Endodermal cell (in vitro differentiated cells): Measurements from ENCODE around the gene CWC25. TPM values are rescaled to one million over a fixed set of nuclear protein-coding genes. Genes with fewer than 3 reads are reported as not detected.

Source experiments
- DNase-seq: peaks from one replicate; pipeline ENCODE4 v3.0.0-alpha.2; 2017
- H3K27ac ChIP-seq: 2 replicates; pipeline ENCODE4 v1.5.1; 2013; ENCODE audit warnings: mild to moderate bottlenecking, low read depth, low read length, moderate library complexity
- H3K27me3 ChIP-seq: 2 replicates; pipeline ENCODE4 v1.6.1; 2013; ENCODE audit warnings: mild to moderate bottlenecking, low read length, moderate library complexity; ENCODE audit not compliant: insufficient read depth, control insufficient read depth, poor library complexity, severe bottlenecking
- H3K36me3 ChIP-seq: 2 replicates; pipeline ENCODE4 v1.7.0; 2013; ENCODE audit warnings: mild to moderate bottlenecking, low read length, moderate library complexity; ENCODE audit not compliant: control insufficient read depth, insufficient read depth
- H3K4me1 ChIP-seq: one replicate; pipeline ENCODE4 v1.7.0; 2013; ENCODE audit warnings: low read length; ENCODE audit not compliant: control insufficient read depth, insufficient read depth
- H3K4me3 ChIP-seq: 2 replicates; pipeline ENCODE4 v1.5.1; 2013; ENCODE audit warnings: mild to moderate bottlenecking, low read length, moderate library complexity
- H3K9ac ChIP-seq: 2 replicates; pipeline ENCODE4 v1.6.1; 2013; ENCODE audit warnings: mild to moderate bottlenecking, low read length, moderate library complexity; ENCODE audit not compliant: poor library complexity, severe bottlenecking; ENCODE audit errors: extremely low read depth
- H3K9me3 ChIP-seq: 2 replicates; pipeline ENCODE4 v1.6.1; 2013; ENCODE audit warnings: mild to moderate bottlenecking, low read length, moderate library complexity; ENCODE audit not compliant: control insufficient read depth
- H3K27ac Mint-ChIP-seq: 2 replicates; pipeline ENCODE4 v1.8.0; 2020; ENCODE audit warnings: mixed read lengths
- H3K27me3 Mint-ChIP-seq: 2 replicates; pipeline ENCODE4 v1.8.0; 2021; ENCODE audit warnings: mild to moderate bottlenecking, mixed read lengths; ENCODE audit not compliant: insufficient read depth
- H3K36me3 Mint-ChIP-seq: 2 replicates; pipeline ENCODE4 v1.8.0; 2020; ENCODE audit warnings: low read depth, mixed read lengths
- H3K4me1 Mint-ChIP-seq: 2 replicates; pipeline ENCODE4 v1.8.0; 2020; ENCODE audit warnings: mixed read lengths
- H3K4me3 Mint-ChIP-seq: 2 replicates; pipeline ENCODE4 v1.8.0; 2020; ENCODE audit warnings: mild to moderate bottlenecking, moderate library complexity, mixed read lengths
- H3K9me3 Mint-ChIP-seq: 2 replicates; pipeline ENCODE4 v1.8.0; 2020; ENCODE audit warnings: mild to moderate bottlenecking, mixed read lengths
- WGBS, 2 experiments: methylation state at CpG; one replicate each; pipeline versions ENCODE4 v1.1.5 to v1.1.7; 2013; ENCODE audit warnings: missing lambda C conversion rate in 2 of 2, mixed read lengths in 1 of 2; ENCODE audit not compliant: insufficient coverage in 1 of 2, insufficient read length in 1 of 2; 5-methylcytosine and 5-hydroxymethylcytosine counted together
- total RNA-seq, 2 donors: library from RNA; stranded (reverse); fragmentation: NEBNext Ultra II Directional in 1 of 2; extraction: Animal tissue kit (Norgen Biotek cat#: 25700) in 1 of 2; gene quantifications; 2 replicates in 1 of 2; 3 replicates in 1 of 2; pipeline ENCODE4 v1.2.1, GENCODE V29; 2021
- TF ChIP-seq, protein P1 (sequence below): fragments of 200-600 bp; sonication (generic); conservative IDR thresholded peaks from 2 replicates; pipeline ENCODE4 v1.5.0; 2021; ENCODE audit warnings: antibody characterized with exemption, mild to moderate bottlenecking

CWC25 gene
- total RNA-seq, 2 donors from 2014 or later = 14.6 to 15.0 TPM

DNA sequence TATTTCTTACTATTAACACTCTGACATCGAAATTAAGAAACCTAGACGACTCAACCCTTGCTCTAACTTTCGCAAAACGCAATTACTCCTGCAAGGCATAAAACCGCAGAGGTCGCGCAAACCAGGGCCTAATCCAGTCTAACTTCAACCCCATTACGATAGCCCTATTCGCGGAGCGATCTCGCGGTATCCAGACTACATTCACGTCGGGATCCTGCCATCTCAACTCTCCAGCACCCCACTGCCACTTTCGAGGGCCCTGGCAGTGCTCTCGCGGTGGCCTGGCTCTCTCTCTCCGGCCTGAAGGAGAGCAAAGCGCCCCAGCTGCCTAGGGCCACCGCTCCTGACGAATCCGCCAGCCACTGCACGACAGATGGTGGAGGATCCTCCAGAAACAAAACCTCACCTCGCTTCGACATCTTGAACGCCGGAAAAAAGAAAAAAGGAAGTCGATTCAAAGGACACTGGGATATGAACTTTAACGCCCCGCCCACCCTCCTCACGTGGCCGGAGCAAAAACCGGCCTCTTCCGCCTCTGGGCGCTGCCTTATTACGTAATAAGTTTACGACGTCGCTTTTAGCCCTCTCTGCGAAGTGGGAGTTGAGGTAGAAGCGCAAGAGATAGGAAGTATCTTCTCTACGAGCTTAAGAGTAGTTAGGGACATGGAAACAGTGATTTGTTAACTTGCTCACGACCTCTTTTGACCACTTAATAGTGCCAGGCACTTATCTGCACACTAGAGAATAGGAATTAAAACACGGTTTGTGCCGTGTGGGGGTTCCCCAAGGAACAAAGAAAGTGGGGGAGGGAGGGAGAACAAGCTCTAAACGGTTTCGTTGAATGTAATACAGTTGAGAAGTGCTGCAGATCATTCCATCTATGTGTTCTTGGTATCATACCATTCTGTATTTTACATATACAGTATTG is 28.4 kb upstream of the CWC25 start, which contains the start of gene RPL23:
Gene RPL23 (minus strand): TSS at position 430 of the 928 bp plus-strand sequence. CDS start 11 bp downstream, at position 419.
- DNase-seq = peak; percentile 98
- Histone ChIP-seq H3K9ac (peak within 1 kb of the TSS; percentile 95), H3K27ac (peak within 1 kb of the TSS; percentile 94), H3K27me3 (no peaks in the 10 kb centered on the region), H3K4me1 (no peaks in the 10 kb centered on the region), H3K9me3 (no peaks in the 10 kb centered on the region), H3K4me3 (peak within 1 kb of the TSS; percentile 97), H3K36me3 (peaks cover 44% of the 10 kb centered on the region)
- Mint-ChIP-seq H3K4me3 (peak within 1 kb of the TSS; percentile 99), H3K9me3 (no peaks in the 10 kb centered on the region), H3K4me1 (peaks cover 27% of the 10 kb centered on the region), H3K27me3 (no peaks in the 10 kb centered on the region), H3K36me3 (peaks cover 48% of the 10 kb centered on the region), H3K27ac (peak within 1 kb of the TSS; percentile 99)
- TF ChIP-seq, protein P1, sequence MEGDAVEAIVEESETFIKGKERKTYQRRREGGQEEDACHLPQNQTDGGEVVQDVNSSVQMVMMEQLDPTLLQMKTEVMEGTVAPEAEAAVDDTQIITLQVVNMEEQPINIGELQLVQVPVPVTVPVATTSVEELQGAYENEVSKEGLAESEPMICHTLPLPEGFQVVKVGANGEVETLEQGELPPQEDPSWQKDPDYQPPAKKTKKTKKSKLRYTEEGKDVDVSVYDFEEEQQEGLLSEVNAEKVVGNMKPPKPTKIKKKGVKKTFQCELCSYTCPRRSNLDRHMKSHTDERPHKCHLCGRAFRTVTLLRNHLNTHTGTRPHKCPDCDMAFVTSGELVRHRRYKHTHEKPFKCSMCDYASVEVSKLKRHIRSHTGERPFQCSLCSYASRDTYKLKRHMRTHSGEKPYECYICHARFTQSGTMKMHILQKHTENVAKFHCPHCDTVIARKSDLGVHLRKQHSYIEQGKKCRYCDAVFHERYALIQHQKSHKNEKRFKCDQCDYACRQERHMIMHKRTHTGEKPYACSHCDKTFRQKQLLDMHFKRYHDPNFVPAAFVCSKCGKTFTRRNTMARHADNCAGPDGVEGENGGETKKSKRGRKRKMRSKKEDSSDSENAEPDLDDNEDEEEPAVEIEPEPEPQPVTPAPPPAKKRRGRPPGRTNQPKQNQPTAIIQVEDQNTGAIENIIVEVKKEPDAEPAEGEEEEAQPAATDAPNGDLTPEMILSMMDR = no peak
- 0% methylated on average over 38 to 48 of the region's 48 CpGs for WGBS, 2 experiments

DNA sequence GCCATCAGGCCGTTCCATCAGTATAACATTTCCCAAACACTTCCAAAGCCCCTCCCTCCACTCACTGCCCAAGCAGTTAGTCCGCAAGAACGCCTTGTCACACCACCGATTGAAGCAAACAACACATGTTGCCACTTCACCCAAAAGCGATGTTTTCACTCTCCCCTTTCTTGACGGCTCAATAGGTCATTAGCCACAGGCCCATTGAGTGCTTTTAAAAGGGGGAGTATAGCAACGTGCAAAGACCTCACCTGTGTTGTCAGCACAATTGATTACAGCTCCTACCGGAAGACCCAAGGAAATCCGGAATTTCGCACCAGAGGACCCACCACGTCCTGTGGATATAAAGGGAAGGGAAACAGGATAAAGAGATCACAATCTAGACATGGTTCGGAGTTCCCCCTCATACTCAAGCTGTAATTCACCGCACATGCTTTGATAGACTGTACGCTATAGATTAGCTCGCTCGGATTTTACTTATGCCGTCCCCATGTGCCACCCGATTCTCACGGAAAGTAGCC is 27.7 kb upstream of the CWC25 start:
- Mint-ChIP-seq H3K27ac (peak overlapping the region; percentile 99), H3K9me3 (no peaks in the 10 kb centered on the region), H3K4me1 (peaks cover 27% of the 10 kb centered on the region), H3K4me3 (peak overlapping the region; percentile 99), H3K36me3 (peaks cover 55% of the 10 kb centered on the region), H3K27me3 (no peaks in the 10 kb centered on the region)
- Histone ChIP-seq H3K4me1 (no peaks in the 10 kb centered on the region), H3K27me3 (no peaks in the 10 kb centered on the region), H3K27ac (peak overlapping the region; percentile 94), H3K9me3 (no peaks in the 10 kb centered on the region), H3K9ac (peak overlapping the region; percentile 95), H3K4me3 (peak overlapping the region; percentile 97), H3K36me3 (peaks cover 52% of the 10 kb centered on the region)
- no peak for DNase-seq
- TF ChIP-seq, protein P1 = no peak
- WGBS, 2 experiments = 1 to 2% methylated on average over 16 to 19 of the region's 19 CpGs

DNA sequence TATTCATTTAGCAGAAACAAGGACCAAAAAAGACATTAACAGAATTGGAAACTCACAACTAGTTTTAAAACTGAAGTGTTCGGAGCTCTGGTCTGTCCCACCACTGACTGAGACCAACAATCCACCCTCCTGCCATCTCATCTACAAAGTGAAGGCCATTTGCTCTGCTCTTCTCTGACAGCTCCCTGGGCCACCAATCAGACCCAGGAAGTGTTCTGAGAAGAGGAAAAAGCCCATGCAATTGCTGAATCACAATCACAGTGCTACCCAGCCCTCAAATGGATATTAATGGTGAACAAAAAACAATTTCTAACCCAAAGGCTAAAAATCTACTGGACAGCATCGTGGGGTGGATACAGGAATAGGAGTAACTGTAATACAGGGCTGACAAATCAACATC is 26.3 kb upstream of the CWC25 start:
- Mint-ChIP-seq H3K9me3 (no peaks in the 10 kb centered on the region), H3K4me1 (peaks cover 27% of the 10 kb centered on the region), H3K36me3 (peaks cover 64% of the 10 kb centered on the region), H3K27me3 (no peaks in the 10 kb centered on the region), H3K27ac (peak overlapping the region; percentile 99), H3K4me3 (peak overlapping the region; percentile 99)
- Histone ChIP-seq H3K27me3 (no peaks in the 10 kb centered on the region), H3K4me3 (peak overlapping the region; percentile 97), H3K9me3 (no peaks in the 10 kb centered on the region), H3K9ac (peak overlapping the region; percentile 95), H3K27ac (no peak overlapping the region), H3K36me3 (peaks cover 57% of the 10 kb centered on the region), H3K4me1 (no peaks in the 10 kb centered on the region)
- 86 to 100% methylated on average over 1 to 2 of the region's 2 CpGs for WGBS, 2 experiments
- TF ChIP-seq, protein P1 = no peak
- no peak for DNase-seq
